ENCODE results near the gene ARMC12. TPM values are rescaled to one million over a fixed set of nuclear protein-coding genes. Genes with fewer than 3 reads are reported as not detected.
A peak's percentile ranks its signal among the peaks of the same experiment; 100 is the strongest.
"Not testable (repeated sequence)": the region's sequence is repeated elsewhere in the genome, so short reads cannot be mapped to it uniquely, and the experiment has no call there.

Gene ARMC12
- total and polyA plus RNA-seq, 2 experiments from 2014 or later, result 2.3 to 4.1 TPM

- Histone ChIP-seq H3K4me1 (ENCODE audit: low read depth) (peaks cover 16% of the 10 kb centered on the region), H3K27ac (no peak overlapping the region), H3K9me3 (ENCODE audit: low read depth) (no peaks in the 10 kb centered on the region), H3K36me3 (no peaks in the 10 kb centered on the region), H3K4me3 (no peak overlapping the region), H3K27me3 (no peaks in the 10 kb centered on the region)
- no peak for TF ChIP-seq CTCF (IDR thresholded peaks at IDR 0.05; ENCODE audit: low read depth, low read length)
- DNase-seq (ENCODE audit: low read depth in 1 of 2, low spot score in 1 of 2), result no peak
Measured at GRCh38 chr6:35733633-35734032, 3.2 kb upstream of the ARMC12 start.

GRCh38 chr6:35734319-35734718, 2.5 kb upstream of the ARMC12 start:
- not testable (repeated sequence) for H3K36me3 ChIP-seq; DNase-seq (ENCODE audit: low read depth in 1 of 2, low spot score in 1 of 2); H3K4me3 ChIP-seq; H3K27ac ChIP-seq; H3K27me3 ChIP-seq; H3K9me3 ChIP-seq (ENCODE audit: low read depth)
- peaks cover 11% of the 10 kb centered on the region for H3K4me1 ChIP-seq (ENCODE audit: low read depth)

GRCh38 chr6:35735452-35735851, 1.4 kb upstream of the ARMC12 start:
- H3K27ac ChIP-seq, result no peak overlapping the region
- H3K4me3 ChIP-seq, result no peak overlapping the region
- TF ChIP-seq CTCF (IDR thresholded peaks at IDR 0.05; ENCODE audit: low read depth, low read length), result no peak
- H3K27me3 ChIP-seq, result no peaks in the 10 kb centered on the region
- H3K36me3 ChIP-seq, result no peaks in the 10 kb centered on the region
- H3K9me3 ChIP-seq (ENCODE audit: low read depth), result no peaks in the 10 kb centered on the region
- DNase-seq (ENCODE audit: low read depth in 1 of 2, low spot score in 1 of 2), result no peak
- peaks cover 15% of the 10 kb centered on the region for H3K4me1 ChIP-seq (ENCODE audit: low read depth)

GRCh38 chr6:35736253-35736894, 458 bp upstream of the ARMC12 start:
- H3K27ac ChIP-seq, result no peak overlapping the region
- H3K9me3 ChIP-seq (ENCODE audit: low read depth), result no peaks in the 10 kb centered on the region
- H3K4me3 ChIP-seq, result no peak overlapping the region
- H3K4me1 ChIP-seq (ENCODE audit: low read depth), result peaks cover 13% of the 10 kb centered on the region
- H3K36me3 ChIP-seq, result no peaks in the 10 kb centered on the region
- peak; percentile 94 for TF ChIP-seq CTCF (IDR thresholded peaks at IDR 0.05; ENCODE audit: low read depth, low read length)
- DNase-seq (ENCODE audit: low read depth in 1 of 2, low spot score in 1 of 2), result peak; percentile 73 to 75
- H3K27me3 ChIP-seq, result no peaks in the 10 kb centered on the region

- H3K27me3 ChIP-seq, result no peaks in the 10 kb centered on the region
- H3K27ac ChIP-seq, result no peak overlapping the region
- peak; percentile 79 for TF ChIP-seq CTCF (IDR thresholded peaks at IDR 0.05; ENCODE audit: low read depth, low read length)
- H3K4me3 ChIP-seq, result no peak overlapping the region
- H3K9me3 ChIP-seq (ENCODE audit: low read depth), result no peaks in the 10 kb centered on the region
- DNase-seq (ENCODE audit: low read depth in 1 of 2, low spot score in 1 of 2), result peak; percentile 73 to 92
- no peaks in the 10 kb centered on the region for H3K36me3 ChIP-seq
- peaks cover 13% of the 10 kb centered on the region for H3K4me1 ChIP-seq (ENCODE audit: low read depth)
Measured at GRCh38 chr6:35737413-35738211, 780 bp downstream of the ARMC12 start.
